HEK293 (cell line): ENCODE data around the gene CYP39A1.

ENCODE experiments used
- PRDM10 ChIP-seq: fragments of 450-650 bp; formaldehyde crosslinking; IDR thresholded peaks from 2 replicates; pipeline ENCODE4 v1.5.1; 2016; ENCODE audit warnings: missing biosample characterization, missing genetic modification characterization
- ZNF510 ChIP-seq: fragments of 450-650 bp; formaldehyde crosslinking; IDR thresholded peaks from 2 replicates; pipeline ENCODE4 v1.5.1; 2018; ENCODE audit warnings: mild to moderate bottlenecking, missing genetic modification characterization, missing biosample characterization; ENCODE audit not compliant: insufficient replicate concordance
- ZNF707 ChIP-seq: fragments of 450-650 bp; formaldehyde crosslinking; IDR thresholded peaks from 2 replicates; pipeline ENCODE4 v1.5.1; 2016; ENCODE audit warnings: missing biosample characterization, missing genetic modification characterization

- TF ChIP-seq ZNF510 (tag by site-specific recombination) (no peak), ZNF707 (tag by site-specific recombination) (no peak), PRDM10 (tag by site-specific recombination) (no peak)
Observed at GRCh38 chr6:46629691-46630090, 22.9 kb downstream of the CYP39A1 start.
